H1 (cell line): ENCODE data around the gene PLCB4. TPM values are rescaled to one million over a fixed set of nuclear protein-coding genes. Genes with fewer than 3 reads are reported as not detected.
A peak's percentile ranks its signal among the peaks of the same experiment; 100 is the strongest.

Experiments
- CTCF ChIA-PET: fragments of 300-600 bp; sonication (Branson Sonifier 250); formaldehyde crosslinking; loops from one replicate; lab custom pipeline; 2021; ENCODE audit not compliant: partially characterized antibody; lab: Charles Lee
- POLR2A ChIA-PET: fragments of 300-600 bp; sonication (Branson Sonifier 250); formaldehyde crosslinking; loops from one replicate; lab custom pipeline; 2021; ENCODE audit warnings: inconsistent platforms; ENCODE audit not compliant: partially characterized antibody; lab: Charles Lee
- DNase-seq, 2 experiments: peaks; one replicate each; pipeline versions ENCODE4 v3.0.0 to v3.0.0-alpha.2; 2010 to 2022; ENCODE audit warnings: low spot score in 2 of 2, low read depth in 1 of 2, mixed read lengths in 1 of 2
- FAIRE-seq: peaks from 2 replicates; lab custom pipeline; 2011; peaks lifted over from hg19 to GRCh38; lab: Jason Lieb, UNC
- H2AFZ ChIP-seq: 2 replicates; pipeline ENCODE4 v1.8.1; 2012; ENCODE audit warnings: low read length, inconsistent platforms
- H2AK5ac ChIP-seq: 2 replicates; pipeline ENCODE4 v1.6.1; 2013; ENCODE audit warnings: low read depth, low read length
- H2BK120ac ChIP-seq: replicated peaks from 2 replicates; pipeline ENCODE3; 2013; ENCODE audit warnings: low read depth, low read length, inconsistent platforms
- H2BK12ac ChIP-seq: 2 replicates; pipeline ENCODE4 v1.6.1; 2013; ENCODE audit warnings: low read depth, low read length
- H2BK15ac ChIP-seq: 2 replicates; pipeline ENCODE4 v1.6.1; 2013; ENCODE audit warnings: low read length
- H2BK20ac ChIP-seq: 2 replicates; pipeline ENCODE4 v1.6.1; 2013; ENCODE audit warnings: low read length
- H2BK5ac ChIP-seq: 2 replicates; pipeline ENCODE4 v1.6.1; 2013; ENCODE audit warnings: low read depth, low read length
- H3K14ac ChIP-seq: 2 replicates; pipeline ENCODE4 v1.6.1; 2013; ENCODE audit warnings: inconsistent platforms; ENCODE audit not compliant: insufficient read length
- H3K18ac ChIP-seq: 2 replicates; pipeline ENCODE4 v1.6.1; 2013; ENCODE audit warnings: low read length; ENCODE audit errors: extremely low read depth
- H3K23ac ChIP-seq: 2 replicates; pipeline ENCODE4 v1.6.1; 2013; ENCODE audit warnings: inconsistent platforms; ENCODE audit not compliant: insufficient read length
- H3K23me2 ChIP-seq: 2 replicates; pipeline ENCODE4 v1.6.1; 2013; ENCODE audit warnings: low read depth, low read length
- H3K27ac ChIP-seq: 2 replicates; pipeline ENCODE4 v1.6.1; 2011; ENCODE audit warnings: low read depth, low read length, inconsistent platforms
- H3K27me3 ChIP-seq, 4 experiments: replicated peaks in 1 of 4; 1 replicate in 1 of 4; 2 replicates in 3 of 4; pipeline versions ENCODE4 v1.6.1 to v1.8.1; 2011 to 2013; ENCODE audit warnings: low read length in 3 of 4, mild to moderate bottlenecking in 3 of 4, inconsistent platforms in 2 of 4, mixed read lengths in 2 of 4, moderate library complexity in 1 of 4; ENCODE audit not compliant: control insufficient read depth in 3 of 4, insufficient read depth in 3 of 4; ENCODE audit errors: extremely low read depth in 1 of 4
- H3K36me3 ChIP-seq, 4 experiments: 2 replicates each; pipeline versions ENCODE4 v1.6.1 to v1.8.1; 2011 to 2013; ENCODE audit warnings: mild to moderate bottlenecking in 4 of 4, low read length in 3 of 4, moderate library complexity in 2 of 4, control low read depth in 1 of 4, inconsistent platforms in 1 of 4; ENCODE audit not compliant: insufficient read depth in 4 of 4, control insufficient read depth in 2 of 4
- H3K4ac ChIP-seq: replicated peaks from 2 replicates; pipeline ENCODE3; 2013; ENCODE audit warnings: low read length, low read depth, mixed read lengths, inconsistent platforms; ENCODE audit not compliant: insufficient read length
- H3K4me1 ChIP-seq, 4 experiments: replicated peaks in 1 of 4; 1 replicate in 1 of 4; 2 replicates in 3 of 4; pipeline versions ENCODE4 v1.6.1 to v1.8.1; 2011 to 2013; ENCODE audit warnings: low read length in 3 of 4, inconsistent platforms in 2 of 4, mixed read lengths in 1 of 4; ENCODE audit not compliant: insufficient read depth in 4 of 4, control insufficient read depth in 3 of 4
- H3K4me2 ChIP-seq, 2 experiments: 2 replicates each; pipeline versions ENCODE4 v1.6.1 to v1.8.1; 2011 to 2013; ENCODE audit warnings: low read depth in 2 of 2, low read length in 2 of 2, control low read depth in 1 of 2, inconsistent platforms in 1 of 2, mild to moderate bottlenecking in 1 of 2; ENCODE audit not compliant: insufficient read depth in 1 of 2
- H3K4me3 ChIP-seq, 4 experiments: fragments of 200-600, 300-600 bp in 1 of 4; sonication (generic), shearing (Covaris generic), sonication (Bioruptor Twin) in 1 of 4; 2 replicates each; pipeline versions ENCODE4 v1.5.1 to v1.8.1; 2011 to 2016; ENCODE audit warnings: low read length in 4 of 4, low read depth in 3 of 4, control low read depth in 2 of 4, inconsistent platforms in 2 of 4, mild to moderate bottlenecking in 2 of 4, mixed read lengths in 1 of 4, moderate library complexity in 1 of 4; ENCODE audit not compliant: insufficient read depth in 2 of 4; ENCODE audit errors: extremely low read depth in 1 of 4
- H3K56ac ChIP-seq: replicated peaks from 2 replicates; pipeline ENCODE3; 2013; ENCODE audit warnings: low read depth, mild to moderate bottlenecking, mixed read lengths, low read length, inconsistent platforms; ENCODE audit not compliant: insufficient read length
- H3K79me1 ChIP-seq: 2 replicates; pipeline ENCODE4 v1.6.1; 2013; ENCODE audit warnings: low read depth, low read length, control low read depth
- H3K79me2 ChIP-seq, 2 experiments: 2 replicates each; pipeline versions ENCODE4 v1.6.1 to v1.8.1; 2012 to 2013; ENCODE audit warnings: low read length in 2 of 2, mild to moderate bottlenecking in 2 of 2, inconsistent platforms in 1 of 2; ENCODE audit not compliant: insufficient read depth in 2 of 2, control insufficient read depth in 1 of 2
- H3K9ac ChIP-seq, 4 experiments: replicated peaks in 1 of 4; 1 replicate in 1 of 4; 2 replicates in 3 of 4; pipeline versions ENCODE4 v1.6.1 to v1.8.1; 2011 to 2013; ENCODE audit warnings: low read depth in 3 of 4, low read length in 3 of 4, control low read depth in 2 of 4, mild to moderate bottlenecking in 2 of 4, moderate library complexity in 2 of 4, inconsistent platforms in 1 of 4; ENCODE audit errors: extremely low read depth in 1 of 4
- H3K9me3 ChIP-seq, 2 experiments: 2 replicates each; pipeline versions ENCODE4 v1.6.1 to v1.8.1; 2012 to 2013; ENCODE audit warnings: mild to moderate bottlenecking in 2 of 2, moderate library complexity in 2 of 2, control low read depth in 1 of 2, inconsistent platforms in 1 of 2, low read depth in 1 of 2, low read length in 1 of 2, mixed read lengths in 1 of 2; ENCODE audit not compliant: insufficient read depth in 2 of 2
- H4K20me1 ChIP-seq, 2 experiments: replicated peaks in 1 of 2; 2 replicates each; pipeline versions ENCODE3 to v1.8.1; 2011 to 2013; ENCODE audit warnings: inconsistent platforms in 2 of 2, low read length in 2 of 2, mild to moderate bottlenecking in 1 of 2; ENCODE audit not compliant: insufficient read depth in 2 of 2, control insufficient read depth in 1 of 2
- H4K5ac ChIP-seq: 2 replicates; pipeline ENCODE4 v1.6.1; 2013; ENCODE audit warnings: low read length, low read depth, mixed read lengths, inconsistent platforms; ENCODE audit not compliant: insufficient read length
- H4K8ac ChIP-seq: 2 replicates; pipeline ENCODE4 v1.8.0; 2013; ENCODE audit warnings: mild to moderate bottlenecking, moderate library complexity, low read length, inconsistent platforms; ENCODE audit not compliant: insufficient read depth; ENCODE audit errors: extremely low read depth
- H4K91ac ChIP-seq: replicated peaks from 2 replicates; pipeline ENCODE3; 2013; ENCODE audit warnings: low read length, mixed read lengths, inconsistent platforms; ENCODE audit not compliant: insufficient read length
- ASH2L ChIP-seq: fragments of 200-600, 300-600 bp; sonication (generic); IDR thresholded peaks from one replicate; pipeline ENCODE4 v1.7.1; 2017; ENCODE audit warnings: low read length
- BCL11A ChIP-seq, 2 experiments: IDR thresholded peaks; one replicate each; pipeline ENCODE4 v1.6.1; 2011; ENCODE audit warnings: low read depth in 2 of 2, low read length in 2 of 2, mild to moderate bottlenecking in 2 of 2
- CTBP2 ChIP-seq: IDR thresholded peaks from 2 replicates; pipeline ENCODE4 v1.7.0; 2011; ENCODE audit warnings: borderline replicate concordance, mild to moderate bottlenecking, moderate library complexity, mixed read lengths, low read length; ENCODE audit not compliant: insufficient read depth, insufficient read length
- EZH2 ChIP-seq: fragments of 200-600 bp; sonication (generic); IDR thresholded peaks from 2 replicates; pipeline ENCODE4 v1.7.1; 2012; ENCODE audit warnings: low read depth, mild to moderate bottlenecking, moderate library complexity, low read length, inconsistent platforms; ENCODE audit not compliant: severe bottlenecking
- JUN ChIP-seq: IDR thresholded peaks from 2 replicates; pipeline ENCODE4 v1.6.1; 2011; ENCODE audit warnings: low read depth, mild to moderate bottlenecking, improper control_type of control experiment, low read length
- KDM4A ChIP-seq: IDR thresholded peaks from one replicate; pipeline ENCODE4 v1.7.1; 2012; ENCODE audit warnings: low read depth, mild to moderate bottlenecking, moderate library complexity, low read length, inconsistent platforms; ENCODE audit not compliant: severe bottlenecking
- RNF2 ChIP-seq: fragments of 200-900, 300-1000 bp; sonication (generic); IDR thresholded peaks from 2 replicates; pipeline ENCODE4 v1.7.1; 2016; ENCODE audit warnings: borderline replicate concordance, low read depth, mild to moderate bottlenecking, antibody characterized with exemption, low read length; ENCODE audit not compliant: poor library complexity, severe bottlenecking; ENCODE audit errors: missing control alignments
- TBP ChIP-seq: IDR thresholded peaks from 2 replicates; pipeline ENCODE4 v1.6.1; 2011; ENCODE audit warnings: low read depth, low read length, improper control_type of control experiment
- TEAD4 ChIP-seq: IDR thresholded peaks from 2 replicates; pipeline ENCODE4 v1.6.1; 2012; ENCODE audit warnings: low read depth, low read length, inconsistent platforms, mixed read lengths
- USF2 ChIP-seq: IDR thresholded peaks from 2 replicates; pipeline ENCODE4 v1.6.1; 2011; ENCODE audit warnings: low read length, improper control_type of control experiment
- WGBS, 2 experiments: shearing (Covaris generic) in 1 of 2; methylation state at CpG; one replicate each; pipeline versions ENCODE4 v1.1.6 to v1.1.7; 2013 to 2015; ENCODE audit warnings: low lambda C conversion rate in 2 of 2, mixed read lengths in 2 of 2, inconsistent platforms in 1 of 2, low coverage in 1 of 2, missing lambda C conversion rate in 1 of 2; ENCODE audit not compliant: insufficient replicate concordance in 2 of 2, insufficient coverage in 1 of 2, insufficient read length in 1 of 2; ENCODE audit errors: extremely low coverage in 1 of 2, missing lambda C conversion rate in 1 of 2; 5-methylcytosine and 5-hydroxymethylcytosine counted together
- polyA plus RNA-seq, 7 experiments: library from polyadenylated mRNA; depleted of rRNA in 3 of 7; stranded (reverse) in 5 of 7; unstranded in 2 of 7; fragments of >200 nt in 5 of 7; fragments of 200-250 nt in 2 of 7; gene quantifications; 1 replicate in 5 of 7; 2 replicates in 1 of 7; 4 replicates in 1 of 7; pipeline versions ENCODE4 v1.2.1 to v1.2.3, GENCODE V29; 2011 to 2013; ENCODE audit warnings: missing spikeins in 2 of 7, mixed read lengths in 2 of 7
- total RNA-seq: library from RNA; stranded (reverse); fragmentation: NEBNext Ultra II Directional; extraction: Animal tissue kit (Norgen Biotek cat#: 25700); gene quantifications from 2 replicates; pipeline ENCODE4 v1.2.1, GENCODE V29; 2021
- TF ChIP-seq, protein P1 (sequence below): IDR thresholded peaks from 2 replicates; pipeline ENCODE4 v1.6.1; 2012; ENCODE audit warnings: inconsistent platforms

The PLCB4 gene
- total and polyA plus RNA-seq, 2 of the 8 experiments (the other 6 are each of a cell fraction or from before 2014, with no cell fraction given), result 3.2 to 14.1 TPM

DNA sequence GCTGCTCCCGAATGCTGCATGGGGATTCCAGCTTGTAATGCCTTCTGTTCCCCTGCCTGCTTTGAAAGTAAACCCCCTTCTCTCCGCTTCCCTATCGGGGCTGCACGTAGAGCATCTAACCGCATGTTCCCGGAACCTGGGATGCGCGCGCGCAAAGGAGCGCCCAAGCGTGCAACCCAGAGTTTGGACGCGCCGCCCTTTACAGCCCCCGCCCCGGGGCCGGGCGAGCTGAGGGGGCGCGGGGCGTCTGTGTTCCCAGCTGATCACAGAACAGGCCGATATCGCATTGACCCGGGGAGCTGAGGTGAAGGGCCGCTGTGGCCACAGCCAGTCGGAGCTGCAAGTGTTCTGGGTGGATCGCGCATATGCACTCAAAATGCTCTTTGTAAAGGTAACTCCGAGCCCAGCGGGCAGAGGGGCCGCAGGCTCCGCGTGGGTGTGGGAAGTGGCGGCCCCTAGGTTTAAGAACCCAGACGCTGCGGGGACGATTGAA is 446.9 kb downstream of the PLCB4 start:
- no peak overlapping the region for H3K18ac ChIP-seq
- peaks cover 45 to 93% (median 71%) of the 10 kb centered on the region in 4 experiments for H3K27me3 ChIP-seq
- H4K20me1 ChIP-seq, result no peaks in the 10 kb centered on the region
- H3K27ac ChIP-seq, result no peak overlapping the region
- H4K91ac ChIP-seq, result no peak overlapping the region
- H2AK5ac ChIP-seq, result no peak overlapping the region
- POLR2A ChIA-PET, result no interaction called here
- H3K9me3 ChIP-seq, result no peaks in the 10 kb centered on the region
- 0 out of 2 replicates have a peak overlapping the region, but pooled peaks have one; percentile 84 for H2BK12ac ChIP-seq
- H3K4me3 ChIP-seq, result peak overlapping the region; percentile 17 to 63 (median 48); a peak in 7 of 8 replicates
- no peaks in the 10 kb centered on the region for H3K79me2 ChIP-seq
- H3K23ac ChIP-seq, result no peak overlapping the region
- H3K4me2 ChIP-seq, result peak overlapping the region; percentile 74 to 93
- H3K36me3 ChIP-seq, result no peaks in the 10 kb centered on the region
- CTCF ChIA-PET, result interaction anchor here (1.0 to 10.5 kb wide), 7 partner anchors 11 to 397 kb away, joined by 3 to 79 read pairs (median 5); no protein-coding TSS in a partner anchor
- no peak overlapping the region for H3K9ac ChIP-seq
- H3K4ac ChIP-seq, result no peak overlapping the region
- H3K79me1 ChIP-seq, result no peaks in the 10 kb centered on the region
- FAIRE-seq, result no peak
- H3K14ac ChIP-seq, result no peak overlapping the region
- WGBS, 2 experiments, result 2% methylated on average over 38 of the region's 38 CpGs; no CpG with 5 or more reads in 1 of the 2 experiments
- H2BK15ac ChIP-seq, result no peak overlapping the region
- H3K4me1 ChIP-seq, result peaks cover 4 to 36% (median 17%) of the 10 kb centered on the region in 4 experiments; a peak in 6 of 7 replicates
- H3K56ac ChIP-seq, result no peak overlapping the region
- H2AFZ ChIP-seq, result peak overlapping the region; percentile 91; the same call in 1 of the 2 replicates
- H4K8ac ChIP-seq, result no peak overlapping the region
- H2BK5ac ChIP-seq, result no peak overlapping the region
- no peak overlapping the region for H4K5ac ChIP-seq
- peaks cover 14% of the 10 kb centered on the region; the same call in 1 of the 2 replicates for H3K23me2 ChIP-seq
- H2BK120ac ChIP-seq, result no peak overlapping the region
- peak in 1 of 2 experiments; percentile 74 for DNase-seq
- H2BK20ac ChIP-seq, result no peak overlapping the region
- TF ChIP-seq CTBP2 (no peak), TBP (no peak), RNF2 (peak; percentile 29), KDM4A (no peak), EZH2 (peak; percentile 96), ASH2L (peak; percentile 71), BCL11A (IDR thresholded peaks at IDR 0.05; ENCODE audit: low read depth in 2 of 2, low read length in 2 of 2) (no peak), JUN (no peak), USF2 (no peak), TEAD4 (no peak)
- TF ChIP-seq, protein P1, sequence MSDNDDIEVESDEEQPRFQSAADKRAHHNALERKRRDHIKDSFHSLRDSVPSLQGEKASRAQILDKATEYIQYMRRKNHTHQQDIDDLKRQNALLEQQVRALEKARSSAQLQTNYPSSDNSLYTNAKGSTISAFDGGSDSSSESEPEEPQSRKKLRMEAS, result peak; percentile 77
